HCT116 (cell line): ENCODE measurements around the gene SEMG1. TPM values are rescaled to one million over a fixed set of nuclear protein-coding genes. Genes with fewer than 3 reads are reported as not detected.

ENCODE experiments used
- ATAC-seq: fragments of 200-7000 bp; cut with Tn5 transposase; 2 replicates; pipeline ENCODE4 v1.9.1; 2020; ENCODE audit warnings: mild to moderate bottlenecking, moderate library complexity
- Bru-seq: library from RNA; stranded (reverse); fragments of 400-500 nt; gene quantifications from one replicate; lab custom pipeline; 2021; lab: Mats Ljungman, UMichigan
- BruChase-seq, 2 experiments: library from RNA; stranded (reverse); fragments of 400-500 nt; gene quantifications; one replicate each; lab custom pipeline; 2021; lab: Mats Ljungman, UMichigan
- BruUV-seq: library from RNA; stranded (reverse); fragments of 400-500 nt; replicated peaks from 2 replicates; lab custom pipeline; 2021; lab: Mats Ljungman, UMichigan
- CTCF ChIA-PET: fragments of 300-600 bp; sonication (Branson Sonifier 250); formaldehyde crosslinking; loops from one replicate; lab custom pipeline; 2021; ENCODE audit warnings: antibody characterized with exemption; lab: Charles Lee
- POLR2A ChIA-PET: fragments of 300-600, 350-600 bp; sonication (Branson Sonifier 250); formaldehyde crosslinking; loops from one replicate; lab custom pipeline; 2021; ENCODE audit warnings: antibody characterized with exemption; lab: Charles Lee
- RAD21 ChIA-PET, 2 experiments: fragments of 300-600 bp; sonication (Branson Sonifier 250); formaldehyde crosslinking; loops; one replicate each; lab custom pipeline; 2023; ENCODE audit warnings: low total read pairs in 2 of 2; ENCODE audit not compliant: uncharacterized antibody in 2 of 2, unreplicated experiment in 2 of 2, low non-redundant PET in 1 of 2; lab: Charles Lee
- DNase-seq: peaks from one replicate; pipeline ENCODE4 v3.0.0-alpha.2; 2010; ENCODE audit warnings: low read depth, low spot score
- H2AFZ ChIP-seq: fragments of 200-600 bp; shearing (Covaris generic), sonication (generic); 2 replicates; pipeline ENCODE4 v1.6.1; 2017; ENCODE audit warnings: low read depth, mixed run types, mixed read lengths, antibody characterized with exemption, low read length; ENCODE audit not compliant: poor library complexity, severe bottlenecking
- H3K27ac ChIP-seq: 2 replicates; pipeline ENCODE4 v1.5.1; 2012; ENCODE audit warnings: low read depth, low read length
- H3K27me3 ChIP-seq: fragments of 200-600 bp; sonication (generic); 2 replicates; pipeline ENCODE4 v1.6.1; 2016; ENCODE audit warnings: mixed run types, low read length, mixed read lengths; ENCODE audit not compliant: insufficient read depth
- H3K36me3 ChIP-seq, 2 experiments: fragments of 200-500 bp in 1 of 2; fragments of 200-600 bp in 1 of 2; sonication (Bioruptor generic) in 1 of 2; sonication (generic) in 1 of 2; 2 replicates each; pipeline versions ENCODE4 v1.5.1 to v1.6.1; 2014 to 2016; ENCODE audit warnings: low read length in 2 of 2, inconsistent platforms in 1 of 2, mixed read lengths in 1 of 2, mixed run types in 1 of 2; ENCODE audit not compliant: insufficient read depth in 2 of 2, control insufficient read depth in 1 of 2
- H3K4me1 ChIP-seq, 2 experiments: fragments of 200-600 bp in 1 of 2; sonication (generic) in 1 of 2; 2 replicates each; pipeline versions ENCODE4 v1.5.1 to v1.6.1; 2012 to 2017; ENCODE audit warnings: low read length in 2 of 2, inconsistent platforms in 1 of 2, mild to moderate bottlenecking in 1 of 2, mixed read lengths in 1 of 2, mixed run types in 1 of 2, moderate library complexity in 1 of 2; ENCODE audit not compliant: insufficient read depth in 2 of 2, control insufficient read depth in 1 of 2
- H3K4me2 ChIP-seq: fragments of 200-600 bp; sonication (generic); 2 replicates; pipeline ENCODE4 v1.6.1; 2017; ENCODE audit warnings: mixed run types, low read length, mixed read lengths
- H3K4me3 ChIP-seq, 2 experiments: fragments of 200-600 bp in 1 of 2; sonication (generic) in 1 of 2; replicated peaks in 1 of 2; 2 replicates each; pipeline ENCODE4 v1.5.1; 2011 to 2016; ENCODE audit warnings: low read length in 2 of 2, control low read depth in 1 of 2, low read depth in 1 of 2, mild to moderate bottlenecking in 1 of 2, mixed read lengths in 1 of 2, mixed run types in 1 of 2
- H3K79me2 ChIP-seq: fragments of 200-600 bp; sonication (generic); 2 replicates; pipeline ENCODE4 v1.6.1; 2017; ENCODE audit warnings: mild to moderate bottlenecking, mixed run types, low read length, moderate library complexity, mixed read lengths; ENCODE audit not compliant: insufficient read depth
- H3K9ac ChIP-seq: fragments of 200-600 bp; sonication (generic); 2 replicates; pipeline ENCODE4 v1.6.1; 2016; ENCODE audit warnings: low read length, mixed read lengths
- H3K9me2 ChIP-seq: fragments of 200-600 bp; sonication (generic), shearing (Covaris generic); 2 replicates; pipeline ENCODE4 v1.6.1; 2017; ENCODE audit warnings: mixed run types, mild to moderate bottlenecking, moderate library complexity; ENCODE audit not compliant: insufficient read depth
- H3K9me3 ChIP-seq, 2 experiments: fragments of 200-500 bp in 1 of 2; fragments of 200-600 bp in 1 of 2; sonication (Bioruptor generic) in 1 of 2; sonication (generic) in 1 of 2; 2 replicates each; pipeline ENCODE4 v1.6.1; 2014 to 2017; ENCODE audit warnings: low read length in 2 of 2, mixed read lengths in 2 of 2, inconsistent platforms in 1 of 2, low read depth in 1 of 2, mild to moderate bottlenecking in 1 of 2, mixed run types in 1 of 2, moderate library complexity in 1 of 2; ENCODE audit not compliant: control insufficient read depth in 1 of 2, insufficient read depth in 1 of 2
- H4K20me1 ChIP-seq: fragments of 200-600 bp; sonication (generic), shearing (Covaris generic); 2 replicates; pipeline ENCODE4 v1.6.1; 2017; ENCODE audit warnings: mixed run types, mild to moderate bottlenecking, moderate library complexity; ENCODE audit not compliant: insufficient read depth
- EGR1 ChIP-seq: IDR thresholded peaks from 2 replicates; pipeline ENCODE4 v1.6.1; 2012; ENCODE audit warnings: low read depth
- FOSL1 ChIP-seq: IDR thresholded peaks from 2 replicates; pipeline ENCODE4 v1.6.1; 2012; ENCODE audit warnings: low read depth
- MAX ChIP-seq: IDR thresholded peaks from 2 replicates; pipeline ENCODE4 v1.6.1; 2012
- RAD21 ChIP-seq: IDR thresholded peaks from 2 replicates; pipeline ENCODE4 v1.6.1; 2012; ENCODE audit warnings: low read depth, mild to moderate bottlenecking
- YY1 ChIP-seq: IDR thresholded peaks from 2 replicates; pipeline ENCODE4 v1.6.1; 2011; ENCODE audit warnings: low read length, low read depth, moderate library complexity, mild to moderate bottlenecking; ENCODE audit not compliant: insufficient replicate concordance; ENCODE audit errors: extremely low read depth
- intact Hi-C: fragments of 100-400 bp; cut with micrococcal nuclease; formaldehyde crosslinking; loops from 2 replicates; pipeline ENCODE4 v1.10.0; 2022
- long read RNA-seq: library from polyadenylated mRNA; unstranded; transcript quantifications from one replicate; pipeline ENCODE4 v2.0.0, GENCODE V29; 2021; ENCODE audit not compliant: unreplicated experiment
- polyA plus RNA-seq: library from polyadenylated mRNA; unstranded; fragments of >200 nt; gene quantifications from 2 replicates; pipeline ENCODE4 v1.2.1, GENCODE V29; 2012; ENCODE audit warnings: missing spikeins
- total RNA-seq: library from RNA; stranded (reverse); gene quantifications from one replicate; pipeline ENCODE4 v1.2.1, GENCODE V29; 2021; ENCODE audit not compliant: unreplicated experiment

Gene SEMG1
- total RNA-seq (not detected), Bru-seq, nascent RNA (not detected), BruChase-seq, experiment 1, labeled RNA remaining after a 6-hour chase (not detected), BruChase-seq, experiment 2, labeled RNA remaining after a 2-hour chase (not detected)
- not detected in 2 replicates for polyA plus RNA-seq
- long read RNA-seq = 0 reads

GRCh38 chr20:45206725-45207124, at the start of gene SEMG1:
TSS of gene SEMG1 (plus strand) at chr20:45207033. CDS start at chr20:45207054, 21 bp downstream.
- ATAC-seq (no peak), DNase-seq (no peak)
- TF ChIP-seq RAD21 (no peak), EGR1 (no peak)
- Histone ChIP-seq H2AFZ (no peak within 1 kb of the TSS), H3K9me2 (no peaks in the 10 kb centered on the region), H3K4me3 (no peak within 1 kb of the TSS), H3K27me3 (peaks cover 29% of the 10 kb centered on the region), H3K9me3 (no peaks in the 10 kb centered on the region), H3K36me3 (no peaks in the 10 kb centered on the region), H3K4me2 (no peak within 1 kb of the TSS), H3K79me2 (no peaks in the 10 kb centered on the region), H3K27ac (no peak within 1 kb of the TSS), H3K9ac (no peak within 1 kb of the TSS), H3K4me1 (no peaks in the 10 kb centered on the region), H4K20me1 (no peaks in the 10 kb centered on the region)
- ChIA-PET POLR2A (no interaction called here), CTCF (interaction anchor here (2.1 kb wide), 1 partner anchor 23 kb away, joined by 7 read pairs; no protein-coding TSS in a partner anchor), RAD21 (no interaction called here)
- intact Hi-C loops = no loop called here
- BruUV-seq = no TSS peak

GRCh38 chr20:45157962-45158361, 48.9 kb upstream of the SEMG1 start:
- no peak overlapping the region for H2AFZ ChIP-seq
- ATAC-seq = no peak
- H3K9me2 ChIP-seq = no peaks in the 10 kb centered on the region
- no TSS peak for BruUV-seq
- no peaks in the 10 kb centered on the region for H4K20me1 ChIP-seq
- intact Hi-C loops = no loop called here
- no peaks in the 10 kb centered on the region for H3K27me3 ChIP-seq
- POLR2A ChIA-PET = no interaction called here
- H3K79me2 ChIP-seq = no peaks in the 10 kb centered on the region
- H3K4me1 ChIP-seq = peaks cover 0 to 7% of the 10 kb centered on the region in 2 experiments; a peak in 1 of 4 replicates
- no peak overlapping the region for H3K4me3 ChIP-seq
- H3K9me3 ChIP-seq = peaks cover 0 to 5% of the 10 kb centered on the region in 2 experiments; a peak in 1 of 4 replicates
- peak; percentile 8 for DNase-seq
- RAD21 ChIA-PET = no interaction called here
- no peaks in the 10 kb centered on the region for H3K36me3 ChIP-seq
- no peak overlapping the region for H3K9ac ChIP-seq
- TF ChIP-seq RAD21 = no peak
- TF ChIP-seq FOSL1 = 0 out of 2 replicates have a peak, but pooled peaks have one; percentile 11
- TF ChIP-seq YY1 = no peak
- no peak for TF ChIP-seq MAX
- no peak overlapping the region for H3K27ac ChIP-seq
- H3K4me2 ChIP-seq = no peak overlapping the region
- CTCF ChIA-PET = interaction anchor here (0.8 to 1.4 kb wide), 3 partner anchors 19 to 133 kb away, joined by 3 to 4 read pairs (median 3); no protein-coding TSS in a partner anchor
